ENCODE measurements around the gene HOXB4.

Gene HOXB4

GRCh38 chr17:48591255-48592056 is 13.3 kb upstream of the HOXB4 start:
- no peak for TF ChIP-seq CTCF (IDR thresholded peaks at IDR 0.05; ENCODE audit: low read depth, low read length, missing control alignments)
- DNase-seq (ENCODE audit: extremely low read depth, low read depth) = no peak
- H3K4me3 ChIP-seq (replicated peaks; ENCODE audit: low read depth, low read length) = no peak overlapping the region

- H3K4me3 ChIP-seq (replicated peaks; ENCODE audit: low read depth, low read length) = no peak overlapping the region
- TF ChIP-seq CTCF (IDR thresholded peaks at IDR 0.05; ENCODE audit: low read depth, low read length, missing control alignments) = no peak
- no peak for DNase-seq (ENCODE audit: extremely low read depth, low read depth)
Measured at GRCh38 chr17:48590607-48591161, 12.5 kb upstream of the HOXB4 start.

GRCh38 chr17:48589831-48590606 is 11.9 kb upstream of the HOXB4 start, which contains the start of gene HOXB3:
HOXB3 (minus strand) TSS chr17:48590241; CDS start chr17:48552474, 37,767 bp downstream.
- no peak within 1 kb of the TSS for H3K4me3 ChIP-seq (replicated peaks; ENCODE audit: low read depth, low read length)
- no peak for TF ChIP-seq CTCF (IDR thresholded peaks at IDR 0.05; ENCODE audit: low read depth, low read length, missing control alignments)
- DNase-seq (ENCODE audit: extremely low read depth, low read depth) = no peak

GRCh38 chr17:48589060-48589830 is 11.1 kb upstream of the HOXB4 start:
- no peak for DNase-seq (ENCODE audit: extremely low read depth, low read depth)
- H3K4me3 ChIP-seq (replicated peaks; ENCODE audit: low read depth, low read length) = no peak overlapping the region
- no peak for TF ChIP-seq CTCF (IDR thresholded peaks at IDR 0.05; ENCODE audit: low read depth, low read length, missing control alignments)

- no peak for TF ChIP-seq CTCF (IDR thresholded peaks at IDR 0.05; ENCODE audit: low read depth, low read length, missing control alignments)
- no peak for DNase-seq (ENCODE audit: extremely low read depth, low read depth)
- H3K4me3 ChIP-seq (replicated peaks; ENCODE audit: low read depth, low read length) = no peak overlapping the region
Measured at GRCh38 chr17:48588528-48588927, 10.4 kb upstream of the HOXB4 start.

GRCh38 chr17:48588074-48588415 is 9.9 kb upstream of the HOXB4 start:
- TF ChIP-seq CTCF (IDR thresholded peaks at IDR 0.05; ENCODE audit: low read depth, low read length, missing control alignments) = no peak
- DNase-seq (ENCODE audit: extremely low read depth, low read depth) = no peak
- no peak overlapping the region for H3K4me3 ChIP-seq (replicated peaks; ENCODE audit: low read depth, low read length)
